Activated T-helper 17 cell treated with anti-CD3 and anti-CD28 coated beads, Interleukin-2, amount 50 U/mL, for 72 hours (primary cell): ENCODE data around the gene FAM83C. TPM values are rescaled to one million over a fixed set of nuclear protein-coding genes. Genes with fewer than 3 reads are reported as not detected.
A peak's percentile ranks its signal among the peaks of the same experiment; 100 is the strongest.

ENCODE experiments used
- ATAC-seq: fragments of 150-1000 bp; cut with Tn5 transposase; replicated peaks from 2 replicates; pipeline ENCODE4 v1.10.0; 2021; ENCODE audit warnings: mild to moderate bottlenecking, moderate library complexity
- H3K27ac Mint-ChIP-seq: one replicate; pipeline ENCODE4 v1.8.0; 2022; ENCODE audit warnings: mixed read lengths
- H3K27me3 Mint-ChIP-seq: one replicate; pipeline ENCODE4 v1.8.0; 2022; ENCODE audit warnings: mixed read lengths
- H3K36me3 Mint-ChIP-seq: one replicate; pipeline ENCODE4 v1.8.0; 2022; ENCODE audit warnings: low read depth, mild to moderate bottlenecking, mixed read lengths
- H3K4me1 Mint-ChIP-seq: one replicate; pipeline ENCODE4 v1.8.0; 2022; ENCODE audit warnings: mixed read lengths
- H3K4me3 Mint-ChIP-seq: one replicate; pipeline ENCODE4 v1.8.0; 2022; ENCODE audit warnings: mild to moderate bottlenecking, mixed read lengths
- H3K9me3 Mint-ChIP-seq: one replicate; pipeline ENCODE4 v1.8.0; 2022; ENCODE audit warnings: mixed read lengths
- total RNA-seq, 2 donors: library from RNA; stranded (reverse); gene quantifications; one replicate each; pipeline ENCODE4 v1.2.3, GENCODE V29; 2022

Gene FAM83C
- not detected for total RNA-seq

GRCh38 chr20:35291654-35292503 lies at the start of gene FAM83C:
Gene FAM83C (minus strand): TSS chr20:35292425. CDS start chr20:35292304, 121 bp downstream.
- no peak within 1 kb of the TSS for H3K4me3 Mint-ChIP-seq
- peaks cover 10% of the 10 kb centered on the region for H3K27me3 Mint-ChIP-seq
- H3K4me1 Mint-ChIP-seq, result no peaks in the 10 kb centered on the region
- H3K9me3 Mint-ChIP-seq, result no peaks in the 10 kb centered on the region
- H3K36me3 Mint-ChIP-seq, result no peaks in the 10 kb centered on the region
- ATAC-seq, result no peak
- no peak within 1 kb of the TSS for H3K27ac Mint-ChIP-seq

GRCh38 chr20:35341366-35342028 lies 49.3 kb upstream of the FAM83C start:
- H3K9me3 Mint-ChIP-seq, result no peaks in the 10 kb centered on the region
- no peak overlapping the region for H3K4me3 Mint-ChIP-seq
- peaks cover 59% of the 10 kb centered on the region for H3K36me3 Mint-ChIP-seq
- H3K27me3 Mint-ChIP-seq, result no peaks in the 10 kb centered on the region
- no peaks in the 10 kb centered on the region for H3K4me1 Mint-ChIP-seq
- no peak for ATAC-seq
- peak overlapping the region; percentile 3 for H3K27ac Mint-ChIP-seq

GRCh38 chr20:35340436-35340835 lies 48.2 kb upstream of the FAM83C start:
- Mint-ChIP-seq H3K27ac (no peak overlapping the region), H3K4me1 (no peaks in the 10 kb centered on the region), H3K9me3 (no peaks in the 10 kb centered on the region), H3K4me3 (no peak overlapping the region), H3K36me3 (peaks cover 48% of the 10 kb centered on the region), H3K27me3 (no peaks in the 10 kb centered on the region)
- no peak for ATAC-seq

- Mint-ChIP-seq H3K27me3 (no peaks in the 10 kb centered on the region), H3K4me3 (no peak overlapping the region), H3K36me3 (peaks cover 40% of the 10 kb centered on the region), H3K4me1 (no peaks in the 10 kb centered on the region), H3K27ac (no peak overlapping the region), H3K9me3 (no peaks in the 10 kb centered on the region)
- no peak for ATAC-seq
Measured at GRCh38 chr20:35339636-35340035, 47.4 kb upstream of the FAM83C start.

- no peak overlapping the region for H3K27ac Mint-ChIP-seq
- H3K27me3 Mint-ChIP-seq, result no peaks in the 10 kb centered on the region
Measured at GRCh38 chr20:35339007-35339406, 46.8 kb upstream of the FAM83C start.

GRCh38 chr20:35334311-35335101 lies 42.3 kb upstream of the FAM83C start:
- no peak overlapping the region for H3K27ac Mint-ChIP-seq
- H3K36me3 Mint-ChIP-seq, result peaks cover 8% of the 10 kb centered on the region
- no peaks in the 10 kb centered on the region for H3K9me3 Mint-ChIP-seq
- no peaks in the 10 kb centered on the region for H3K4me1 Mint-ChIP-seq
- H3K27me3 Mint-ChIP-seq, result no peaks in the 10 kb centered on the region
- no peak for ATAC-seq
- no peak overlapping the region for H3K4me3 Mint-ChIP-seq

More at GRCh38 chr20:35339007-35339406, 46.8 kb upstream of the FAM83C start:
- no peak for ATAC-seq
- peaks cover 35% of the 10 kb centered on the region for H3K36me3 Mint-ChIP-seq
- no peak overlapping the region for H3K4me3 Mint-ChIP-seq
- no peaks in the 10 kb centered on the region for H3K9me3 Mint-ChIP-seq
- no peaks in the 10 kb centered on the region for H3K4me1 Mint-ChIP-seq

GRCh38 chr20:35333606-35334005 lies 41.4 kb upstream of the FAM83C start:
- Mint-ChIP-seq H3K9me3 (no peaks in the 10 kb centered on the region), H3K4me3 (no peak overlapping the region), H3K27ac (no peak overlapping the region), H3K4me1 (peaks cover 6% of the 10 kb centered on the region), H3K27me3 (no peaks in the 10 kb centered on the region), H3K36me3 (peaks cover 8% of the 10 kb centered on the region)
- ATAC-seq, result no peak

- ATAC-seq, result no peak
- H3K27me3 Mint-ChIP-seq, result no peaks in the 10 kb centered on the region
- H3K27ac Mint-ChIP-seq, result no peak overlapping the region
- H3K36me3 Mint-ChIP-seq, result peaks cover 8% of the 10 kb centered on the region
- H3K9me3 Mint-ChIP-seq, result no peaks in the 10 kb centered on the region
- no peak overlapping the region for H3K4me3 Mint-ChIP-seq
- H3K4me1 Mint-ChIP-seq, result peaks cover 12% of the 10 kb centered on the region
Measured at GRCh38 chr20:35332540-35333200, 40.4 kb upstream of the FAM83C start.

- Mint-ChIP-seq H3K4me1 (peaks cover 12% of the 10 kb centered on the region), H3K27me3 (no peaks in the 10 kb centered on the region), H3K27ac (peak overlapping the region; percentile 76), H3K36me3 (peaks cover 13% of the 10 kb centered on the region), H3K9me3 (no peaks in the 10 kb centered on the region), H3K4me3 (peak overlapping the region; percentile 29)
- peak; percentile 86 for ATAC-seq
Measured at GRCh38 chr20:35329435-35330139, 37.4 kb upstream of the FAM83C start.

- Mint-ChIP-seq H3K4me1 (peaks cover 12% of the 10 kb centered on the region), H3K9me3 (no peaks in the 10 kb centered on the region), H3K36me3 (peaks cover 13% of the 10 kb centered on the region), H3K27me3 (no peaks in the 10 kb centered on the region), H3K4me3 (peak overlapping the region; percentile 29), H3K27ac (peak overlapping the region; percentile 76)
- no peak for ATAC-seq
Measured at GRCh38 chr20:35328689-35329088, 36.5 kb upstream of the FAM83C start.

- peak overlapping the region; percentile 76 for H3K27ac Mint-ChIP-seq
- H3K4me1 Mint-ChIP-seq, result peaks cover 15% of the 10 kb centered on the region
- H3K9me3 Mint-ChIP-seq, result no peaks in the 10 kb centered on the region
- H3K36me3 Mint-ChIP-seq, result peaks cover 14% of the 10 kb centered on the region
- ATAC-seq, result peak; percentile 66
- H3K4me3 Mint-ChIP-seq, result peak overlapping the region; percentile 29
- no peaks in the 10 kb centered on the region for H3K27me3 Mint-ChIP-seq
Measured at GRCh38 chr20:35328095-35328685, 36.0 kb upstream of the FAM83C start.

- H3K4me3 Mint-ChIP-seq, result no peak overlapping the region
- H3K36me3 Mint-ChIP-seq, result peaks cover 18% of the 10 kb centered on the region
Measured at GRCh38 chr20:35327074-35327976, 35.1 kb upstream of the FAM83C start.

GRCh38 chr20:35326740-35327073 lies 34.5 kb upstream of the FAM83C start:
- ATAC-seq, result no peak
- H3K9me3 Mint-ChIP-seq, result no peaks in the 10 kb centered on the region
- no peaks in the 10 kb centered on the region for H3K27me3 Mint-ChIP-seq
- peaks cover 18% of the 10 kb centered on the region for H3K36me3 Mint-ChIP-seq
- H3K27ac Mint-ChIP-seq, result no peak overlapping the region
- H3K4me1 Mint-ChIP-seq, result peaks cover 18% of the 10 kb centered on the region
- no peak overlapping the region for H3K4me3 Mint-ChIP-seq

More at GRCh38 chr20:35327074-35327976, 35.1 kb upstream of the FAM83C start:
- no peaks in the 10 kb centered on the region for H3K27me3 Mint-ChIP-seq
- H3K9me3 Mint-ChIP-seq, result no peaks in the 10 kb centered on the region
- no peak for ATAC-seq
- no peak overlapping the region for H3K27ac Mint-ChIP-seq
- peaks cover 18% of the 10 kb centered on the region for H3K4me1 Mint-ChIP-seq
